Uterus (tissue), 4 donors: ENCODE measurements around the gene ADGRL3. TPM values are rescaled to one million over a fixed set of nuclear protein-coding genes. Genes with fewer than 3 reads are reported as not detected.

Source experiments
- DNase-seq, 2 donors: peaks; one replicate each; pipeline ENCODE4 v3.0.0-alpha.2; 2019 to 2020
- H3K27ac ChIP-seq, 2 donors: fragments of 200-600 bp; sonication (generic); 1 replicate in 1 of 2; 2 replicates in 1 of 2; pipeline ENCODE4 v1.5.1; 2016 to 2018
- H3K27me3 ChIP-seq, 2 donors: fragments of 200-600 bp; sonication (generic); one replicate each; pipeline ENCODE4 v1.5.1; 2018 to 2019; ENCODE audit warnings: control low read depth in 1 of 2
- H3K36me3 ChIP-seq, 2 donors: fragments of 200-600 bp; sonication (generic); one replicate each; pipeline ENCODE4 v1.5.1; 2019; ENCODE audit warnings: control low read depth in 1 of 2
- H3K4me1 ChIP-seq, 2 donors: fragments of 200-600 bp; sonication (generic); one replicate each; pipeline ENCODE4 v1.5.1; 2018 to 2019; ENCODE audit warnings: control low read depth in 1 of 2
- H3K4me3 ChIP-seq, 2 donors: fragments of 200-600 bp; sonication (generic); 1 replicate in 1 of 2; 2 replicates in 1 of 2; pipeline ENCODE4 v1.5.1; 2018 to 2019; ENCODE audit warnings: mild to moderate bottlenecking in 1 of 2
- H3K9me3 ChIP-seq, 2 donors: fragments of 200-600 bp; sonication (generic); one replicate each; pipeline ENCODE4 v1.5.1; 2019; ENCODE audit warnings: control low read depth in 1 of 2
- CTCF ChIP-seq, 4 experiments: fragments of 200-600 bp in 2 of 4; fragments of 450-650 bp in 2 of 4; sonication (generic) in 2 of 4; IDR thresholded peaks; one replicate each; pipeline ENCODE4 v1.5.1; 2016 to 2019; ENCODE audit warnings: antibody characterized with exemption in 4 of 4, mild to moderate bottlenecking in 2 of 4, moderate library complexity in 1 of 4
- POLR2A ChIP-seq, 2 donors: fragments of 450-650 bp; IDR thresholded peaks; one replicate each; pipeline ENCODE4 v1.6.1; 2016; ENCODE audit warnings: antibody characterized with exemption in 2 of 2, mild to moderate bottlenecking in 1 of 2, moderate library complexity in 1 of 2
- intact Hi-C: fragments of 100-400 bp; cut with DNase I; formaldehyde crosslinking; loops from one replicate; pipeline ENCODE4 v1.15.1; 2023; ENCODE audit warnings: low total_unique reads
- total RNA-seq, 4 donors: library from RNA; depleted of rRNA in 3 of 4; stranded (reverse); fragments of >200 nt in 3 of 4; gene quantifications; one replicate each; pipeline versions ENCODE4 v1.1.0 to v1.2.4, GENCODE V29; 2014 to 2023
- donor health status: DM: yes; HTN: yes; CAD: no.

Gene ADGRL3
- total RNA-seq, 4 donors from 2014 or later: 31.5 to 411 (median 74.3) TPM

GRCh38 chr4:61406677-61407076 lies 206.6 kb downstream of the ADGRL3 start:
- H3K4me3 ChIP-seq: no peak overlapping the region
- H3K36me3 ChIP-seq: no peaks in the 10 kb centered on the region
- intact Hi-C loops: no loop called here
- H3K9me3 ChIP-seq: no peaks in the 10 kb centered on the region
- no peaks in the 10 kb centered on the region for H3K4me1 ChIP-seq
- no peak for DNase-seq
- TF ChIP-seq CTCF (IDR thresholded peaks at IDR 0.05): no peak
- TF ChIP-seq POLR2A (IDR thresholded peaks at IDR 0.05): no peak
- no peak overlapping the region for H3K27ac ChIP-seq
- peaks cover 0 to 3% of the 10 kb centered on the region in 2 donors for H3K27me3 ChIP-seq

DNA sequence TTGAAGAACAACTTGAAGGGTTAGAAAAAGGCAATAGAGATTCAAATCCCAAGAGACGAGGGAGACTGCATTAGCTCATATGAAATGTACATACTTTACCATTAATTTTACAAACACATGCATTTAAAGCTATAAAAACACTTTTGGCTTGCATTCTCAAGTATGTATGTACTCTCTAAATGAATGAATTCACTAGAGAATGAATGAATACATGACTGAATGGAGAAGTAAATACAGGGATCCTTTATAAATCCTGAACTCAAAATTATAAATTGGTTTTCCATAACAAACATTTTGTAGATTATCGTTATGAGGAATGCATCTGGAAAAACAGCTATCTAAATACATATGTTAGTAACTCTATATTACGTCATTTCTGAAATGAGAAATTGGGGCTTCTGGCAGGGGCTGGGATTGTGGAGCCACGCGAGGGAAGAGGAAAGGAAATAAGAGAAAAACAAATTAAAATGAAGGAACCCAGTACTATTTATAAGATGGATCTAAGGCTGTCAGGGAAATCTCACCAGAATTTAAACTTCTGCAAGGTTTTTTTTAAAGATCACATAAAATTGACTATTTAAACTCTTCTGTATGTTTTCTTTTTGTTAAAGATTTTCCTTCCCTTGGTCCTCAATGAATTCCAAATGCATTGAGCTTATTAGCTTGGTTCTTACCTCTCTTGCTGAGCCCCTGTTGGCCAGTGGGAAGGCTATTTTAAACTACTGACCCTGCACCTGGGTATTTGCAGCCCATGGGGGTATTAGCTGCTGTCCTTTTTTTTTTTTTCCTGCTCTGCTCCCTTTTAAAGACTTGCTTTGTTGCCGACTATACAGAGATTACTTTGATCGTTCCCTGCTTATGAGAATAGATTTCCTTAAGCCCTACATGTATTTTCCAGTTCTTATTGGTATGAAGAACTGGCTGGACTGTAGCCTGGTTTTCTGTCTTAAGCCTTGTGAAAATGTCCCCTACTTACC lies 207.8 kb downstream of the ADGRL3 start:
- Histone ChIP-seq H3K36me3 (no peaks in the 10 kb centered on the region), H3K27me3 (peaks cover 0 to 3% of the 10 kb centered on the region in 2 donors), H3K27ac (no peak overlapping the region), H3K4me3 (no peak overlapping the region), H3K9me3 (no peaks in the 10 kb centered on the region), H3K4me1 (no peaks in the 10 kb centered on the region)
- DNase-seq: no peak
- TF ChIP-seq CTCF (IDR thresholded peaks at IDR 0.05): no peak
- no peak for TF ChIP-seq POLR2A (IDR thresholded peaks at IDR 0.05)
- intact Hi-C loops: no loop called here

GRCh38 chr4:61408861-61409260 lies 208.7 kb downstream of the ADGRL3 start:
- peaks cover 0 to 3% of the 10 kb centered on the region in 2 donors for H3K27me3 ChIP-seq
- H3K9me3 ChIP-seq: no peaks in the 10 kb centered on the region
- no peak for DNase-seq
- H3K4me3 ChIP-seq: no peak overlapping the region
- H3K27ac ChIP-seq: no peak overlapping the region
- no peaks in the 10 kb centered on the region for H3K4me1 ChIP-seq
- TF ChIP-seq POLR2A (IDR thresholded peaks at IDR 0.05) (no peak), CTCF (IDR thresholded peaks at IDR 0.05) (no peak)
- no peaks in the 10 kb centered on the region for H3K36me3 ChIP-seq
- intact Hi-C loops: no loop called here

- Histone ChIP-seq H3K9me3 (no peaks in the 10 kb centered on the region), H3K4me1 (no peaks in the 10 kb centered on the region), H3K4me3 (no peak overlapping the region), H3K36me3 (no peaks in the 10 kb centered on the region), H3K27me3 (peaks cover 0 to 3% of the 10 kb centered on the region in 2 donors), H3K27ac (no peak overlapping the region)
- no peak for DNase-seq
- intact Hi-C loops: no loop called here
- no peak for TF ChIP-seq CTCF (IDR thresholded peaks at IDR 0.05)
- no peak for TF ChIP-seq POLR2A (IDR thresholded peaks at IDR 0.05)
These were observed 211.1 kb downstream of the ADGRL3 start for GRCh38 chr4:61411241-61411640.

GRCh38 chr4:61425315-61425714 lies 225.2 kb downstream of the ADGRL3 start:
- DNase-seq: no peak
- Histone ChIP-seq H3K36me3 (no peaks in the 10 kb centered on the region), H3K9me3 (no peaks in the 10 kb centered on the region), H3K4me1 (no peaks in the 10 kb centered on the region), H3K27ac (no peak overlapping the region), H3K27me3 (no peaks in the 10 kb centered on the region), H3K4me3 (no peak overlapping the region)
- intact Hi-C loops: no loop called here
- TF ChIP-seq POLR2A (IDR thresholded peaks at IDR 0.05) (no peak), CTCF (IDR thresholded peaks at IDR 0.05) (no peak)
